ENCODE data around the gene ACCSL. TPM values are rescaled to one million over a fixed set of nuclear protein-coding genes. Genes with fewer than 3 reads are reported as not detected.

ACCSL gene
- polyA plus RNA-seq, 3 donors: 0.07 to 0.08 TPM; not detected in 1

DNA sequence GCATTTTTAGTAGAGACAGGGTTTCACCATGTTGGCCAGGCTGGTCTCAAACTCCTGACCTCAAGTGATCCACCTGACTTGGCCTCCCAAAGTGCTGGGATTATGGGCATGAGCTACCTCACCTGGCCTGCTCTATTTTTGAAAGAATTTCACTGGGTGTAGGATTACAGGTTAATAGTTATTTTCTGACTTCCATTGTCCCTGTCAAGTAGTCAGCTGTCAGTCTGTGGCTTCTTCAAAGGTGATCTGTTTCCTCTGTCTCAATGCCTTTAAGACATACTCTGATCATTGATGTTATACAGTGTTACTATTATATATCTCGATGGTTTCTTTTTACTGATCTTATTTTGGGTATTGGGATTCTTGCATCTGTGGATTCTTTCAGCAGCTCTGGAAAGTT is 37.5 kb downstream of the ACCSL start:
- DNase-seq (ENCODE audit: extremely low read depth in 1 of 11, low read depth in 9 of 11, low spot score in 4 of 11): no peak

DNA sequence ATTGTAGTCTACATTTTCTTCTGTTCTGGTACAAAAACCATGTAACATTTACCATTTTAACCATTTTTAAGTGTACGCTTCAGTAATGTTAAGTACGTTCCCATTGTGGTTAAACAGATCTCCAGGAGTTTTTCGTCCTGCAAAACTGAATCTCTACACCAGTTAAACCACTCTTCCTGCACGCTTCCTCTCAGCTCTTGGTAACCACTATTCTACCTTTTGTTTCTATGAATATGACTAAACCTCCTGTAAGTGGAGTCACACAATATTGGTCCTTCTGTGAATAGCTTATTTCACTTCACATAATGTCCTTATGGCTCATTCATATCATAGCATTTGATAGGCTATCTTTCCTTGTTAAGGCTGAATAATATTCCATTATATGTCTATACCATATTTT is 40.6 kb downstream of the ACCSL start:
- no peak for DNase-seq (ENCODE audit: extremely low read depth in 1 of 11, low read depth in 9 of 11, low spot score in 4 of 11)

DNA sequence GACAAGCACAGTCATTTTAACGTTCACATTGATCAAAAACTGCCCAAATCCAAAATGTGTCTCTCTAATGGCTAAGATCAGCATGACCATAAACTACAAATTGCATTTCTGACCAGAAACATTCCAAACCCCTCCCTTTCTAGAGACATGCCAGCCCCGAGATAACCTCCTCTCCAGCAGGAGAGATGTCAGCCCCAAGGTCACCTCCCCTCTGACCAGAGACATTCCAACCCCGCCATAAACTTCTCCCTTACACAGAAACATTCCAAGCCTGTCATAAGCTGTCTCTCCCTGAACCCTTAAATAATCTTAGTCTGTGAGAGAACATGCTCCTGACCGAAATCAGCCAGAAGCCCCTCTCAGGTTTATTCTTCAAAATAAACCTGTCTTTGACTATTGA is 41.1 kb downstream of the ACCSL start:
- DNase-seq (ENCODE audit: extremely low read depth in 1 of 11, low read depth in 9 of 11, low spot score in 4 of 11): no peak

DNA sequence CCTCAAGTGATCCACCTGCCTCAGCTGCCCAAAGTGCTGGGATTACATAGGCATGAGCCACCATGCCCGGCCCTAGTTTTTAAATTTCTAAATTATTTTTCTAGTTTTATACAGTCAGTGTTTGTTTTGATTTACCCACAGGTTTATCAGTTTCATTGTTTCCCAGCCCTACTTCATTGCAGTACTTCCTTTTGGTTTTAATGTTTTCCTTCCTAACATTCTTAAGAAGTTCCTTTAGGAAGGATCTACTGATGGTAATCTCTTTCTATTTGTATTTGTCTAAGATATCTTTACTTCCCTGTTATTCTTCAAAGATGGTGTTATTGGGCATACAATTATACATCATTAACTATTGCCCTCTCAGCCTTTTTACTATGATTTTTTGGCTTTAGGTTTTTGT is 42.8 kb downstream of the ACCSL start:
- DNase-seq (ENCODE audit: extremely low read depth in 1 of 11, low read depth in 9 of 11, low spot score in 4 of 11): no peak

DNA sequence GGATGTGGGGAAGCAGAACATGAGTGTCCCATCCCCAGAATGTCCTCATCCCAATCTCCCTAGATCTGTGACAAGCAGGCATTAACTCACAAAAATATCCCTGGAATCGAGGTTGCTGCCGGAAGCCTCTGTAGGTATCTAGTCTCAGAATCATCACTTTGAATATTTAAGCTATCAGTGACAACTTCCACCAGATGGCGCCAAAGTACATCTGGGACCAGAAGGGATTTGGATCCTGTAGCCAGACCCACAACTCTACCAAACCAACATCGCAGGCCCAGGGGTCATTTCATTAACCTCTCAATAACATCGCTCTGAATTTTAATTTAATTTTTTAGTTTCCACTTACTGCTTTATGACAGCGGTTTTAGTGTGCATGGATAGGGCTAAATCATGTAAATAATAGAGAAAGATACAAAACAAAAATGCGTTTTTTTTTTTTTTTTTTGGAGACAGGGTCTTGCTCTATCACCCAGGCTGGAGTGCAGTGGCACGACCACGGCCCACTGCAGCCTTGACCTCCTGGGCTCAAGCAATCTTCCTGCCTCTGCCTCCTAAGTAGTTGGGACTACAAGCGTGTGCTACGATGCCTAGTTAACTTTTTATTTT is 46.6 kb downstream of the ACCSL start:
- peak; percentile 51 to 87 (median 70) for DNase-seq (ENCODE audit: extremely low read depth in 1 of 11, low read depth in 9 of 11, low spot score in 4 of 11)

DNA sequence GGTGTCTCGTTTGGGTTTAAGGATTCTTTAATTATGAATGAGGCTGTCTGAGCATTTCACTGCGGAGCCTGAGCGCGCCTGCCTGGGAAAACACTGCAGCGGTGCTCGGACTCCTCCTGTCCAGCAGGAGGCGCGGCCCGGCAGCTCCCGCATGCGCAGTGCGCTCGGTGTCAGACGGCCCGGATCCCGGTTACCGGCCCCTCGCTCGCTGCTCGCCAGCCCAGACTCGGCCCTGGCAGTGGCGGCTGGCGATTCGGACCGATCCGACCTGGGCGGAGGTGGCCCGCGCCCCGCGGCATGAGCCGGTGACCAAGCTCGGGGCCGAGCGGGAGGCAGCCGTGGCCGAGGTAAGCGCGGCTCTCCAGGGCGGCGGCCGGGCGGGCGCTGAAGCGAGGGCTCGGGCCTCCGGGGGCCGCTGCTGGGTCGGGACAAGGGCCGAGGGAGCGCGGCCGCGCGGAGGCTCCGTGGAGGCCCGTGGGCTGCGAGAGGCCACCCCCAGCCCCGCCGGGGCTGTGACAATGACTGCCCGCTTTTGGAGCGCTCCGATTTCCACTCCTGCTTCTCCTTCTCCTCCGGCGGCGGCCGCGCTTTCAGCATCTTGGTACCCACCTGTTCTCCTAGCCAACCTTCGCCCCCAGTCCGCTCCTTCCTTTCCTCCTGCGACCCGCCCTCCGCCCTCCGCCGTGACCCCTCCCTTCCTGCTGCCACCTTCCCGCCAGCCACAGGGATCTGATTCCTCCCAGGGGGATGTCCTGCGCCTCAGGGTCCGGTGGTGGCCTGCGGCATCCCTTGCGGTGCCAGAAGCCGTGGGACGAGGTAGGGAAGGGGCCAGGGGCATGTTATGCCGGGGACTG is 48.0 kb downstream of the ACCSL start, which contains the start of gene EXT2:
EXT2 (plus strand) TSS at position 173 of the 854 bp plus-strand sequence. CDS start 12,035 bp downstream, outside the sequence.
- peak; percentile 53 to 81 (median 75) for DNase-seq (ENCODE audit: extremely low read depth in 1 of 11, low read depth in 9 of 11, low spot score in 4 of 11)

DNA sequence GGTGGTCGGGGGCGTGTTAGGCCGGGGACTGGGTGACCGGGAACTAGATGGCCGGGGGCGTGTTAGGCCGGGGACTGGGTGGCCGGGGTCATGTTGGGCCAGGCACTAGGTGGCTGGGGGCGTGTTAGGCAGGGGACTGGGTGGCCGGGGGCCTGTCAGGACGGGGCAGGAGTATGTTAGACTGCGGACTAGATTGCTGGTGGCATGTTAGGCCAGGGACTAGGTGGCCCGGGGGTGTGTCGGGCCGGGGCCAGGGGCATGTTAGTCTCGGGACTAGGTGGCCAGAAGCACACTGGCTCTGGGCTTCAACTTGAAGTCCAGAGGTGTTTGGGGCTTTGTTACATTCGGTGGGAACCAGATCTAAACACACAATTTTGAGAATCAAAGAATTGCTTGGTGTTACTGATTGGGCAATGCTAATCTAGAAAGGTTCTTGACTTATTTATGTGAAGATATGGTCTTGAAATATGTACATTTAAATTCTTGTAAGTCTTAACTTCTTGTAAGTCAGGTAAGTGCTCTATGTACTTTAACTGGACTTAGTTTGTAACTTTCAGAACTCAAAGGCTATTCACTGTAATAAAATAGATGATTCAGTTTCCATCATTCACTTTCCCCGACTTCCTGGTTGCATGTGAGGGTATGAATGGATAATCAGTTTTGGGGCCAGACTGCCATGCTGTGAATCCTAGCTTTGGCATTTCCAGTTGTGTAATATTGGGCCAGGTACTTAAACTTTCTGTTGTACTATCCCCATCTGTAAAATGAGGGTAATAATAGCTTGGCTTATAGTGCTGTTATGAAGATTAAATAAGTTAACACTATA is 48.8 kb downstream of the ACCSL start:
- no peak for DNase-seq (ENCODE audit: extremely low read depth in 1 of 11, low read depth in 9 of 11, low spot score in 4 of 11)

DNA sequence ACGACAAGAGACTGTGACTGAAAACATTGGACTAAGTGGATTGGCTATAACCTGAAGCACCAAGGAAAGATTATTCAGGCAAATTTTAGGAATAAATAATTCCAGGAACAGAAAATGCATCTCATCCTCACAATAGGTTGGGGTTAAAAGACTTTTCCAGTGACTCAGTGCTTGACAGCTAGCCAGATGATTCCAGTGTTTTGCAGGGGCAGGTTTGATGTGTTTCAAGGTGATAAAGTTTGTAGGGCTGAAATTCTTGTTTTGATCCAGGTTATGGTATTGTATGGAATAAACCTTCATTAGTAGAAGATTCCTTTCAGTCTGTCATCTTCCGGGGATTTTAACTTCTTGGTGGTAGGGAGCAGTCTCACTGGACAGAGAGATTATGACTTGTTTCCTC is 50.0 kb downstream of the ACCSL start:
- no peak for DNase-seq (ENCODE audit: extremely low read depth in 1 of 11, low read depth in 9 of 11, low spot score in 4 of 11)

DNA sequence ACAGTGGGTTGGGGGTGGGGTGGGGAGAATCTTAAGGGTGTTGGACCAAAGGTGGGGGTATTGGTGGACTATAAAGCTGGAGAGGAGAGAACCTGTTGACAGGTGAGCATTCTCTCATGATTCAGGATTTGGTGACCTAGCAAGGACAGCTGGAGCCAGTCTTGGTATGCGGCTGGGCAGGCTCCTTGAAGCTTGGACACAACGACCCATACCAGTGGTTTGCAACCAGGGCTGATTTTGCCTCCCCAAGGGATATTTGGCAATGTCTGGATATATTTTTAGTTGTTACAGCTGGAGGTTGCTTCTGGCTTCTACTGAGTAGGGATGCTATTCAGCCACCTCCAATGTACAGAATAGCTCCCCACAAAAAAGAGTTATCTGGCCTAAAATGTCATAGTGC is 53.3 kb downstream of the ACCSL start:
- DNase-seq (ENCODE audit: extremely low read depth in 1 of 11, low read depth in 9 of 11, low spot score in 4 of 11): no peak

DNA sequence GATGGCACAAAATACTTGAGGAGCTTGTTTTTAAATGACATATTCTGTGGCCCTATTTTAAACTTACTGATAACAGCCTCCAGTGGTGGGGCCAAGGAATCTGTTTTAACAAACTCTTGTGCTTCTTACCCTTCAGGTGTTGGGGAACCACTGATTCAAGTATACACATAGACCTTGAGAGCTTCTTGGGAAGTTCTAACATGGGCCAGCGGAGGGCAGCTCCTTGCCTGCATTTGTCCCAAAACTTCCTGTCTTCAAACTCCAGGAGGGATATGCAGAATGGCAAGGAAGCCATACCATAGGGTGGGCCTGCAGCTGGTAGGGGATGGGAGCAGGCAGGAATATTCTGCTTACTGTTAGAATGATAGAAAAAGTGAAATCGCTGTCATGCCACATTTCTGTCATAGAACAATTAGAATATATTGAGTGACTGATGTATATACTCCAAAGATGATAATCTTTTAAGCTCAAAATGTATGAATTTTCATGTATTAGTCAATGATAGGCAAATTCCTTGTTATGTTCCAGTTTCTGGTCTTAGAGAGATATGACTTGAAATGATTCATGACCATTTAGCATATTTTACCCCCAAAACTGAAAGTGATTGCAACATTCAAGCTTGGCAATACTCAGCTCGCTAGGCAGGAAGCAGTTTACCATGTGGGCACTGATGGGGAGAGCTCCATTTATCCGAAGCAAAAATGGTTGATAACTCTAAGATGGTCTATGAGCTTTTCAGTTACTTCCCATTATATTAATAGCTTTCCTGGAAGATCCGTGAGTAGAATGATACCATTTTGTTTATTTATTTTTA is 56.9 kb downstream of the ACCSL start:
- DNase-seq (ENCODE audit: extremely low read depth in 1 of 11, low read depth in 9 of 11, low spot score in 4 of 11): no peak

DNA sequence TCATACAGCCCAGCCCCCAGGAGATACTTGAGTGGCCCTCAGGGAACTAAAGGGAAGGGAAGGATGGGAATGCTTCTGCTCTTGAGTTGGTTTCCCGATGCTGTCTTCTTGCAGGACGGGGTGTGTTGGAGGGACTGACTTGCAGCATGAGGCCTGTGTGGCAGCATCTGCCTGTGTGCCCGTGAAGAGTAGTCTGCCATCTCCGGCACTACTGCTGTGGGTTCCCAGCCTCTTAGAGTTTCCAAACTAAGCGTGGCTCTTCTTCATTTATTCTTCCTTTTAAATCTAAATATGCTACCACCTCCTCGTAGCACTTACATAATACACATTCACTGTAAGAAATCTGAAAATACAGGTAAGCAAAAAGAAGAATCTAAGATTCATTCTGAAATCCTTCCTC is 60.5 kb downstream of the ACCSL start:
- no peak for DNase-seq (ENCODE audit: extremely low read depth in 1 of 11, low read depth in 9 of 11, low spot score in 4 of 11)

Other genes starting within 250 kb of the ACCSL start
- gene ALKBH3, start 167.2 kb upstream of the ACCSL start, polyA plus RNA-seq (ENCODE audit: insufficient read length in 3 of 3): 10 to 100 TPM; 30.6 to 36.8 (median 31.9) TPM
- 10 to 100 TPM in 1 of 3 donors, 1 to 10 TPM in 2; 7.6 to 10.5 (median 9.5) TPM for gene C11orf96, start 105.3 kb upstream of the ACCSL start, polyA plus RNA-seq (ENCODE audit: insufficient read length in 3 of 3)
- 10 to 100 TPM; 33.0 to 50.1 (median 43.6) TPM for gene ACCS, start 18.3 kb downstream of the ACCSL start, polyA plus RNA-seq (ENCODE audit: insufficient read length in 3 of 3)
- gene EXT2, start 47.7 kb downstream of the ACCSL start, polyA plus RNA-seq (ENCODE audit: insufficient read length in 3 of 3): 10 to 100 TPM; 67.9 to 69.4 (median 68.2) TPM

Data from renal cortex interstitium (tissue), 11 donors.